K562 (cell line): ENCODE data around the gene SLC16A6. TPM values are rescaled to one million over a fixed set of nuclear protein-coding genes. Genes with fewer than 3 reads are reported as not detected.

ENCODE experiments used
- BRD9 ChIP-seq: fragments of 450-650 bp; IDR thresholded peaks from 2 replicates; pipeline ENCODE4 v1.6.1; 2018; ENCODE audit warnings: low read depth; ENCODE audit not compliant: partially characterized antibody
- EP300 ChIP-seq: IDR thresholded peaks from 2 replicates; pipeline ENCODE4 v1.6.1; 2012; ENCODE audit warnings: low read length, improper control_type of control experiment
- NCOA4 ChIP-seq: fragments of 450-650 bp; IDR thresholded peaks from 2 replicates; pipeline ENCODE4 v1.6.1; 2018; ENCODE audit warnings: mild to moderate bottlenecking; ENCODE audit not compliant: partially characterized antibody
- NR4A1 ChIP-seq, 2 experiments: fragments of 250-450 bp in 1 of 2; fragments of 450-650 bp in 1 of 2; sonication (Bioruptor Pico) in 1 of 2; IDR thresholded peaks; 2 replicates each; pipeline versions ENCODE4 v1.4.0 to v1.6.1; 2016 to 2020; ENCODE audit warnings: mild to moderate bottlenecking in 2 of 2, missing compliant biosample characterization in 1 of 2, missing genetic modification characterization in 1 of 2, moderate library complexity in 1 of 2
- PRPF4 ChIP-seq: fragments of 200-400 bp; formaldehyde crosslinking; IDR thresholded peaks from one replicate; pipeline ENCODE4 v1.6.1; 2017; ENCODE audit warnings: low read length, low read depth, mild to moderate bottlenecking; ENCODE audit not compliant: insufficient read depth, poor library complexity, severe bottlenecking
- SMC3 ChIP-seq: conservative IDR thresholded peaks from 2 replicates; pipeline ENCODE4 v1.6.1; 2011; ENCODE audit warnings: low read depth, low read length, improper control_type of control experiment; ENCODE audit not compliant: insufficient read depth
- ZC3H11A ChIP-seq: IDR thresholded peaks from 2 replicates; pipeline ENCODE4 v1.6.1; 2012; ENCODE audit warnings: low read depth, low read length, improper control_type of control experiment
- ZKSCAN3 ChIP-seq: fragments of 250-450 bp; sonication (Bioruptor Pico); IDR thresholded peaks from 2 replicates; pipeline ENCODE4 v1.4.0; 2020
- ZZZ3 ChIP-seq: fragments of 450-650 bp; IDR thresholded peaks from 2 replicates; pipeline ENCODE4 v1.6.1; 2016; ENCODE audit warnings: antibody characterized with exemption, mild to moderate bottlenecking, moderate library complexity
- polyA plus RNA-seq, 8 experiments: library from polyadenylated mRNA; depleted of rRNA in 4 of 8; stranded (reverse) in 5 of 8; unstranded in 3 of 8; fragments of >200 nt; fragmentation: Nextera tagmentation in 2 of 8; fragmentation: Illumina TruSeq in 1 of 8; extraction: Ambion mirVana in 2 of 8; extraction: Trizol in 1 of 8; gene quantifications; 2 replicates each; pipeline versions ENCODE4 v1.2.1 to v1.2.3, GENCODE V29; 2011 to 2014; ENCODE audit warnings: inconsistent platforms in 1 of 8, missing spikeins in 1 of 8
- total RNA-seq, 7 experiments: library from RNA; depleted of rRNA in 6 of 7; stranded (reverse); fragments of >200 nt in 6 of 7; fragmentation: Illumina TruSeq in 2 of 7; extraction: Trizol in 2 of 7; gene quantifications; 2 replicates each; pipeline versions ENCODE4 v1.2.1 to v1.2.3, GENCODE V29; 2011 to 2021; ENCODE audit warnings: low replicate concordance in 1 of 7
- TF ChIP-seq, protein P1 (sequence below), 2 experiments: fragments of 450-650 bp in 1 of 2; sonication (generic) in 1 of 2; formaldehyde crosslinking in 1 of 2; IDR thresholded peaks; 2 replicates each; pipeline versions ENCODE4 v1.7.1 to v1.9.0; 2016 to 2022; ENCODE audit warnings: inconsistent platforms in 1 of 2, mild to moderate bottlenecking in 1 of 2, missing genetic modification reagents in 1 of 2
- TF ChIP-seq, protein P2 (sequence below): fragments of 450-650 bp; IDR thresholded peaks from 2 replicates; pipeline ENCODE4 v1.6.1; 2014; ENCODE audit warnings: low read depth, mild to moderate bottlenecking, moderate library complexity, borderline replicate concordance
- TF ChIP-seq, protein P3 (sequence below): sonication (generic); formaldehyde crosslinking; IDR thresholded peaks from 2 replicates; pipeline ENCODE4 v1.8.1; 2023; ENCODE audit warnings: mild to moderate bottlenecking, missing genetic modification reagents
- TF ChIP-seq, protein P4 (sequence below): fragments of 200-800 bp; sonication (Bioruptor generic); IDR thresholded peaks from 2 replicates; pipeline ENCODE4 v1.6.1; 2017; ENCODE audit warnings: missing genetic modification characterization, missing compliant biosample characterization

SLC16A6 gene
- total and polyA plus RNA-seq, 9 of the 15 experiments (the other 6 are each of a cell fraction or from before 2014, with no cell fraction given), result 0.05 to 0.31 (median 0.15) TPM

DNA sequence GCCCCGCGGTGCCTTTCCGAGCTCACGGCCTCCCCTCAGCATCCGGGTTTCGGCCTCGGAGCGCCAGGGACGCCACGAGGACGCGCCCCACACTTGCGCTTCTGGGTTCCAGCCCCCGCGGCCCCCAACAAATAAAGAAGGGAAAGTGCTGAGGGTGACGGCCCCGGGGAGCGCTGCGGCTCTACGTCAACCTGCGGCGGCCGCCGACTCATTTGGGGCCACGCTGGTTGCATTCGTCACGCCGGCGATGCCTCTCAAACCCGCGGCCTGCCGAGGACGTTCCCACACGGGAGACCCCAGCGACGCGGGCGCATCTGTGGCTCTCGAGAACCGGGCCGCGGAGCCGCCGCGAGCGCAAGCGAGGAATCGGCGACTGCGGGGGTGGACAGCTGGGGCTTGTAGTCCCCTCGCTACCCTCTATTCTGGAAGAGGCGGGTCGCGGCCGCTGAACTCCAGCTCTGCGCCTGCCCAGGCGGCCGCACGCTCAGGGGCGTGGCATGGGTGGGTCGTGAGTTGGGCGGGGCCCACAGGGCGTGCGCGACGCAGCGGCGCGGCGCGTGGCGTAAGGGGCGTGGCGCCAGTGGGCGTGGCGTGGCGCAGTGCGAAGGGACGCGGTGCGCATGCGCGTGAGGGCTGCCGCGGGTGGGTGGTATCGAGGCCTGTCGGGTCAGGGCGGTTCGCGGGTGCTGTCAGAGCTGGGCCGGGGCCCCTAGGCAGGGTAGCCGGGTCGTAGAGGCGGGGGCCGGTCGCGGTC is 43.3 kb downstream of the SLC16A6 start, which contains the start of gene AMZ2 (continued):
- TF ChIP-seq, protein P1, sequence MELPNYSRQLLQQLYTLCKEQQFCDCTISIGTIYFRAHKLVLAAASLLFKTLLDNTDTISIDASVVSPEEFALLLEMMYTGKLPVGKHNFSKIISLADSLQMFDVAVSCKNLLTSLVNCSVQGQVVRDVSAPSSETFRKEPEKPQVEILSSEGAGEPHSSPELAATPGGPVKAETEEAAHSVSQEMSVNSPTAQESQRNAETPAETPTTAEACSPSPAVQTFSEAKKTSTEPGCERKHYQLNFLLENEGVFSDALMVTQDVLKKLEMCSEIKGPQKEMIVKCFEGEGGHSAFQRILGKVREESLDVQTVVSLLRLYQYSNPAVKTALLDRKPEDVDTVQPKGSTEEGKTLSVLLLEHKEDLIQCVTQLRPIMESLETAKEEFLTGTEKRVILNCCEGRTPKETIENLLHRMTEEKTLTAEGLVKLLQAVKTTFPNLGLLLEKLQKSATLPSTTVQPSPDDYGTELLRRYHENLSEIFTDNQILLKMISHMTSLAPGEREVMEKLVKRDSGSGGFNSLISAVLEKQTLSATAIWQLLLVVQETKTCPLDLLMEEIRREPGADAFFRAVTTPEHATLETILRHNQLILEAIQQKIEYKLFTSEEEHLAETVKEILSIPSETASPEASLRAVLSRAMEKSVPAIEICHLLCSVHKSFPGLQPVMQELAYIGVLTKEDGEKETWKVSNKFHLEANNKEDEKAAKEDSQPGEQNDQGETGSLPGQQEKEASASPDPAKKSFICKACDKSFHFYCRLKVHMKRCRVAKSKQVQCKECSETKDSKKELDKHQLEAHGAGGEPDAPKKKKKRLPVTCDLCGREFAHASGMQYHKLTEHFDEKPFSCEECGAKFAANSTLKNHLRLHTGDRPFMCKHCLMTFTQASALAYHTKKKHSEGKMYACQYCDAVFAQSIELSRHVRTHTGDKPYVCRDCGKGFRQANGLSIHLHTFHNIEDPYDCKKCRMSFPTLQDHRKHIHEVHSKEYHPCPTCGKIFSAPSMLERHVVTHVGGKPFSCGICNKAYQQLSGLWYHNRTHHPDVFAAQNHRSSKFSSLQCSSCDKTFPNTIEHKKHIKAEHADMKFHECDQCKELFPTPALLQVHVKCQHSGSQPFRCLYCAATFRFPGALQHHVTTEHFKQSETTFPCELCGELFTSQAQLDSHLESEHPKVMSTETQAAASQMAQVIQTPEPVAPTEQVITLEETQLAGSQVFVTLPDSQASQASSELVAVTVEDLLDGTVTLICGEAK (IDR thresholded peaks at IDR 0.05), result no peak
- TF ChIP-seq, protein P1 (CRISPR knock-in tag; IDR thresholded peaks at IDR 0.05), result no peak
- TF ChIP-seq, protein P2, sequence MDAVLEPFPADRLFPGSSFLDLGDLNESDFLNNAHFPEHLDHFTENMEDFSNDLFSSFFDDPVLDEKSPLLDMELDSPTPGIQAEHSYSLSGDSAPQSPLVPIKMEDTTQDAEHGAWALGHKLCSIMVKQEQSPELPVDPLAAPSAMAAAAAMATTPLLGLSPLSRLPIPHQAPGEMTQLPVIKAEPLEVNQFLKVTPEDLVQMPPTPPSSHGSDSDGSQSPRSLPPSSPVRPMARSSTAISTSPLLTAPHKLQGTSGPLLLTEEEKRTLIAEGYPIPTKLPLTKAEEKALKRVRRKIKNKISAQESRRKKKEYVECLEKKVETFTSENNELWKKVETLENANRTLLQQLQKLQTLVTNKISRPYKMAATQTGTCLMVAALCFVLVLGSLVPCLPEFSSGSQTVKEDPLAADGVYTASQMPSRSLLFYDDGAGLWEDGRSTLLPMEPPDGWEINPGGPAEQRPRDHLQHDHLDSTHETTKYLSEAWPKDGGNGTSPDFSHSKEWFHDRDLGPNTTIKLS, result peak; percentile 73
- TF ChIP-seq, protein P3, sequence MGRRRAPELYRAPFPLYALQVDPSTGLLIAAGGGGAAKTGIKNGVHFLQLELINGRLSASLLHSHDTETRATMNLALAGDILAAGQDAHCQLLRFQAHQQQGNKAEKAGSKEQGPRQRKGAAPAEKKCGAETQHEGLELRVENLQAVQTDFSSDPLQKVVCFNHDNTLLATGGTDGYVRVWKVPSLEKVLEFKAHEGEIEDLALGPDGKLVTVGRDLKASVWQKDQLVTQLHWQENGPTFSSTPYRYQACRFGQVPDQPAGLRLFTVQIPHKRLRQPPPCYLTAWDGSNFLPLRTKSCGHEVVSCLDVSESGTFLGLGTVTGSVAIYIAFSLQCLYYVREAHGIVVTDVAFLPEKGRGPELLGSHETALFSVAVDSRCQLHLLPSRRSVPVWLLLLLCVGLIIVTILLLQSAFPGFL (CRISPR knock-in tag), result no peak
- TF ChIP-seq ZC3H11A, result no peak
- TF ChIP-seq NR4A1 (CRISPR knock-in tag; IDR thresholded peaks at IDR 0.05), result no peak
- TF ChIP-seq NR4A1 (tag; IDR thresholded peaks at IDR 0.05), result no peak
- TF ChIP-seq EP300, result no peak
- TF ChIP-seq ZZZ3, result no peak
- TF ChIP-seq BRD9, result no peak
- no peak for TF ChIP-seq NCOA4
- TF ChIP-seq SMC3, result no peak
- no peak for TF ChIP-seq PRPF4
- TF ChIP-seq, protein P4, sequence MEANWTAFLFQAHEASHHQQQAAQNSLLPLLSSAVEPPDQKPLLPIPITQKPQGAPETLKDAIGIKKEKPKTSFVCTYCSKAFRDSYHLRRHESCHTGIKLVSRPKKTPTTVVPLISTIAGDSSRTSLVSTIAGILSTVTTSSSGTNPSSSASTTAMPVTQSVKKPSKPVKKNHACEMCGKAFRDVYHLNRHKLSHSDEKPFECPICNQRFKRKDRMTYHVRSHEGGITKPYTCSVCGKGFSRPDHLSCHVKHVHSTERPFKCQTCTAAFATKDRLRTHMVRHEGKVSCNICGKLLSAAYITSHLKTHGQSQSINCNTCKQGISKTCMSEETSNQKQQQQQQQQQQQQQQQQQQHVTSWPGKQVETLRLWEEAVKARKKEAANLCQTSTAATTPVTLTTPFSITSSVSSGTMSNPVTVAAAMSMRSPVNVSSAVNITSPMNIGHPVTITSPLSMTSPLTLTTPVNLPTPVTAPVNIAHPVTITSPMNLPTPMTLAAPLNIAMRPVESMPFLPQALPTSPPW, result peak; percentile 59; the same call in 1 of the 2 replicates
- TF ChIP-seq ZKSCAN3 (CRISPR knock-in tag), result no peak
